ENCODE measurements around the gene AGAP1.

The AGAP1 gene

GRCh38 chr2:235966932-235967757 is 473.3 kb downstream of the AGAP1 start:
- DNase-seq (ENCODE audit: low spot score in 2 of 2) = no peak
- peaks cover 3% of the 10 kb centered on the region for H3K27me3 Mint-ChIP-seq

DNA sequence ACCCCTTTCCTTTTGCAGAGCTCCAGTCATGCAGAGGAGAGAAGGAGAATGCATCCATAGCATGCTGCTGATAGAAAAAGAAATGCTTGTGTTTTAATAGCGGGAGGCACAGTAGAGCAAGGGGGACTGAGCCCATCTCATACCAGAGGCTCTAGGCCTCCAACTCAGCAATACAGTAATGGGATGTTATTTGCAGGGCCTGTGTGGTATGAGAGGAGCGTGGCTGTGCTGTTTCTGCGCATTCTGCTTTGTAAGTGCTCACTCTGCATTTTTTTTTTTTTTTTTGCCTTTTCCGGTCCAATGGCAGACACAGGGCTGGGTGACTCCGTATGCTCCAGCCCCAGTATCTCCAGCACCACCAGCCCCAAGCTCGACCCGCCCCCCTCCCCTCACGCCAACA is 474.3 kb downstream of the AGAP1 start:
- DNase-seq (ENCODE audit: low spot score in 2 of 2) (no peak), ATAC-seq (ENCODE audit: low read depth) (no peak)
- Mint-ChIP-seq H3K4me3 (no peak overlapping the region), H3K9me3 (peaks cover 3% of the 10 kb centered on the region), H3K36me3 (no peaks in the 10 kb centered on the region), H3K27ac (no peak overlapping the region), H3K27me3 (peaks cover 3% of the 10 kb centered on the region), H3K4me1 (no peaks in the 10 kb centered on the region)

More at GRCh38 chr2:235966932-235967757, 473.3 kb downstream of the AGAP1 start:
- H3K36me3 Mint-ChIP-seq = no peaks in the 10 kb centered on the region
- no peak overlapping the region for H3K27ac Mint-ChIP-seq
- ATAC-seq (ENCODE audit: low read depth) = no peak
- no peaks in the 10 kb centered on the region for H3K4me1 Mint-ChIP-seq
- H3K9me3 Mint-ChIP-seq = peaks cover 3% of the 10 kb centered on the region
- no peak overlapping the region for H3K4me3 Mint-ChIP-seq

- Mint-ChIP-seq H3K9me3 (peaks cover 3% of the 10 kb centered on the region), H3K27ac (no peak overlapping the region)
- no peak for DNase-seq (ENCODE audit: low spot score in 2 of 2)
These were observed 474.9 kb downstream of the AGAP1 start for GRCh38 chr2:235968616-235969324.

DNA sequence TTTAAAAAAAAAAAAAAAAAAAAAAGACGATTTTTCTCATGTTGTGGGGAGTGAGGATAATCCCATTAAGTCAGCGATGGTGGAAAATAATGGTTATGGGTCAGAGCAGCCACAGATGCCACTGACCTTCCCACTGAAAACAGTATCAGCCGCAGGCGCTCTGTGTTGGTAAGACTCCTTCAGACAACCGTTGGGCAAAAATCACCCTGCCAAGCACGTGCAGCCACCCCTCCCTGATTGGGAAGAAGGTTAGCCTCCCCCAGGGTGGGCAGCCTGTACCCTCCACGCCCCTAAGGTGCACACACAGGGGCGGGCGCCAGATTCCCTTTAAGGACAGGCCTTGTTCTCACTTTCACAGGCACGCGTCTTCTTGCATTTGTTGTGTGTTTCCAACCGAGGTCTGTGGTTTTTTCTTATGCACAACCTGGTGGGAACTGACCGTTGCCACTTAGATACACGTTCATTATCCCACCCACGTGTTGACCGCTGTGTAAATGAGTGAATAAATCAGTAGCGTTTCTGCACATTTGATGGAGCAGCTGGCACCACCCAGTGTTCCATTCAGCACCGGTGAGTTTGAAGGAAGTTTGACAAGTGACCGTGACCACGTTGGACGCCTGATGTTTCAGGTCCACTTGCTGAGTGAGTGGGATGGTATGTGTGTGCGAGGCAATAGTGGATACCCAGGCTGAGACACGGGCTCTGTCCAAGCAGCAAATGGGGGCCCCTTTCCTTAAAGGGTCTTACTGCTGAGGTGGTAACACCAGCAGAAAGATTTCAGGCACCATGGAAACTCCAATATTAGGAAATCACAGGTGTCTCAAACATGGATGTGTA is 476.6 kb downstream of the AGAP1 start:
- DNase-seq (ENCODE audit: low spot score in 2 of 2) (no peak), ATAC-seq (ENCODE audit: low read depth) (no peak)
- Mint-ChIP-seq H3K4me1 (no peaks in the 10 kb centered on the region), H3K36me3 (no peaks in the 10 kb centered on the region), H3K27ac (no peak overlapping the region), H3K9me3 (peaks cover 3% of the 10 kb centered on the region), H3K27me3 (peaks cover 4% of the 10 kb centered on the region), H3K4me3 (no peak overlapping the region)

More at GRCh38 chr2:235968616-235969324, 474.9 kb downstream of the AGAP1 start:
- ATAC-seq (ENCODE audit: low read depth) = no peak
- H3K4me3 Mint-ChIP-seq = no peak overlapping the region
- H3K27me3 Mint-ChIP-seq = peaks cover 4% of the 10 kb centered on the region
- H3K36me3 Mint-ChIP-seq = no peaks in the 10 kb centered on the region
- H3K4me1 Mint-ChIP-seq = no peaks in the 10 kb centered on the region

DNA sequence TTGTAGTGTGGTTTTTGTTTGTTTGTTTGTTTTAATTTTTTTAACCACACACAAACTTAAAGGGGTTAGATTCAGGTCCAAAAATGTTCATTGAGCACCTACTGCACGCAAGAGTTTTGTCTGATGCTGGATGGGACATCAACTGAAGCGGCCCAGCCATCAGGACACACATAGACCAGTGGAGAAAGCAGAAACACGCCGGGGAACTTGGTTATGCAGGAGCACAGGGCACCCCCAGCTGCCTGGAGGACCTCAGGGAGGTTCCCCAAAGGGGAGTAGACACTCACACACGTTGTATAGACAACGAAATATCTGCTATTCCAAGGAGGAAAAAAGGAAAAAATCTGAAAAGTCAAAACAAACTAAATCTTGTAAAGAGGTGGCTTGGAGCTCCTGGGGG is 482.7 kb downstream of the AGAP1 start:
- Mint-ChIP-seq H3K27ac (no peak overlapping the region), H3K36me3 (no peaks in the 10 kb centered on the region), H3K27me3 (peaks cover 1% of the 10 kb centered on the region), H3K4me3 (no peak overlapping the region), H3K9me3 (no peaks in the 10 kb centered on the region), H3K4me1 (no peaks in the 10 kb centered on the region)
- ATAC-seq (ENCODE audit: low read depth) = no peak
- no peak for DNase-seq (ENCODE audit: low spot score in 2 of 2)

- H3K27me3 Mint-ChIP-seq = peaks cover 1% of the 10 kb centered on the region
- H3K27ac Mint-ChIP-seq = no peak overlapping the region
- DNase-seq (ENCODE audit: low spot score in 2 of 2) = no peak
- no peaks in the 10 kb centered on the region for H3K4me1 Mint-ChIP-seq
- H3K9me3 Mint-ChIP-seq = no peaks in the 10 kb centered on the region
- H3K4me3 Mint-ChIP-seq = no peak overlapping the region
- no peak for ATAC-seq (ENCODE audit: low read depth)
- no peaks in the 10 kb centered on the region for H3K36me3 Mint-ChIP-seq
These were observed 483.1 kb downstream of the AGAP1 start for GRCh38 chr2:235976956-235977355.

DNA sequence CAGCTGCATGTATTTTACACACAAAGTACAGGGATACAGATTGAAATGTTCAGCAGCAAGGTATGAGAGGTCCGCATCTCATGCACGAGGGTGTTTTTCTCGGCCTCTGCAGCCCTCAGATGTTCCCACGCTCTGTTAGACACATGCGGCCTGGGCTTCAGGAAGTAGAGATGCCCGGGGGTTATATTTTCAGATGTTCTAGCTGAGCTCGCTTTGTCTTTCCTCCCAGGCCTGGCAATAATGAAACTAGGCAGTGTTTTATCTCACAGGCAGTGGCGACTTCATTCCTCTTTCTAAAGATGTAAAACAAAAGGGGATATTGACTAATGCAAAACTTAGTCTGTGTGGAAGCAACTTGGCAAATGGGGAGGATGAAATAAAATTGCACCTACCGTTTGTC is 483.6 kb downstream of the AGAP1 start:
- DNase-seq (ENCODE audit: low spot score in 2 of 2) = no peak
- Mint-ChIP-seq H3K27ac (no peak overlapping the region), H3K27me3 (peaks cover 1% of the 10 kb centered on the region), H3K4me1 (no peaks in the 10 kb centered on the region), H3K9me3 (no peaks in the 10 kb centered on the region), H3K4me3 (no peak overlapping the region), H3K36me3 (no peaks in the 10 kb centered on the region)
- ATAC-seq (ENCODE audit: low read depth) = no peak

DNA sequence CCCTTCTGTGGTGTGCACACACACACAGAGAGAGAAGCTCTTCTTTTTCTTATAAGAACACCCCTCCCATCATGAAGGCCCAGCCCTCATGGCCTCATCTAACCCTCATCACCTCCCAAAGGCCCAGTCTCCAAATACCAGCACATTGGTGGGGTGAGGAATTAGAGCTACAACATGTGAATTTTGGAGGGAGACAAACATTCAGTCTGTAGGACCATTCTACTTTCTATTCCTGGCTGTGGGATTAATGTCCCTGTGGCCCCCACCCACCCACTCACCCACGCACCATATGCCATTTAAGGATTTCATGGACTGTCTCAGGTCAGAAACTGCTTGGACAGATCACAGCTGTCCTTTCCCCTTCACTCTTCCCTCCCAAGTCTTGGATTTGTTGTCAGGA is 484.2 kb downstream of the AGAP1 start:
- no peak for DNase-seq (ENCODE audit: low spot score in 2 of 2)
- H3K27me3 Mint-ChIP-seq = peaks cover 1% of the 10 kb centered on the region
- ATAC-seq (ENCODE audit: low read depth) = no peak
- no peaks in the 10 kb centered on the region for H3K9me3 Mint-ChIP-seq
- no peaks in the 10 kb centered on the region for H3K4me1 Mint-ChIP-seq
- no peaks in the 10 kb centered on the region for H3K36me3 Mint-ChIP-seq
- H3K4me3 Mint-ChIP-seq = no peak overlapping the region
- H3K27ac Mint-ChIP-seq = no peak overlapping the region

GRCh38 chr2:235979037-235979436 is 485.2 kb downstream of the AGAP1 start:
- ATAC-seq (ENCODE audit: low read depth) = no peak
- Mint-ChIP-seq H3K9me3 (peaks cover 2% of the 10 kb centered on the region), H3K4me3 (no peak overlapping the region), H3K27ac (no peak overlapping the region), H3K27me3 (no peaks in the 10 kb centered on the region), H3K4me1 (no peaks in the 10 kb centered on the region), H3K36me3 (no peaks in the 10 kb centered on the region)
- no peak for DNase-seq (ENCODE audit: low spot score in 2 of 2)

- Mint-ChIP-seq H3K27me3 (no peaks in the 10 kb centered on the region), H3K4me1 (no peaks in the 10 kb centered on the region), H3K36me3 (no peaks in the 10 kb centered on the region), H3K27ac (no peak overlapping the region), H3K4me3 (no peak overlapping the region), H3K9me3 (peaks cover 3% of the 10 kb centered on the region)
- DNase-seq (ENCODE audit: low spot score in 2 of 2) (no peak), ATAC-seq (ENCODE audit: low read depth) (no peak)
These were observed 486.1 kb downstream of the AGAP1 start for GRCh38 chr2:235979753-235980435.

DNA sequence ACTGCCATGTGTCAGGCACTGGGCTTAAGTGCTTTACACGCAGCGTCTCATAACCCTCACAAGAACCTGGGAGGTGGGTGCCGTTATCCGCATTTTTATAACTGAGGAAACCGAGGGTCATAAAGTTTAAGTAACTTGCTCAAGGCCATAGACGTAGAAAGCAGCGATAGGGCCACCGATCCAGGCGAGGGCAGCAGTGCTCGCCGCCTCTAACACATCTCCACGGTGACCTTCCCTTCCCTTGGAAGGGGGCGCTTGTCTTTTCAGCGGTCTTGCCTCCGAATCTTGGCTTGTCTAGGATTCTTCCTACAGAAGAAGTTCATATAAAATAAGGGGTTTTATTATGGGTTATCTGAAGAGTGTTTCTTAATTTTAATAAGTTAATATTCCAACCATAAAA is 487.8 kb downstream of the AGAP1 start:
- Mint-ChIP-seq H3K36me3 (no peaks in the 10 kb centered on the region), H3K27ac (no peak overlapping the region), H3K4me3 (no peak overlapping the region), H3K4me1 (no peaks in the 10 kb centered on the region), H3K27me3 (peaks cover 5% of the 10 kb centered on the region), H3K9me3 (peaks cover 5% of the 10 kb centered on the region)
- ATAC-seq (ENCODE audit: low read depth) (no peak), DNase-seq (ENCODE audit: low spot score in 2 of 2) (no peak)

- Mint-ChIP-seq H3K4me3 (no peak overlapping the region), H3K36me3 (no peaks in the 10 kb centered on the region), H3K9me3 (peaks cover 8% of the 10 kb centered on the region), H3K27me3 (peaks cover 5% of the 10 kb centered on the region), H3K27ac (no peak overlapping the region), H3K4me1 (no peaks in the 10 kb centered on the region)
- no peak for ATAC-seq (ENCODE audit: low read depth)
- DNase-seq (ENCODE audit: low spot score in 2 of 2) = no peak
These were observed 489.2 kb downstream of the AGAP1 start for GRCh38 chr2:235983016-235983415.

GRCh38 chr2:235984552-235984951 is 490.7 kb downstream of the AGAP1 start:
- Mint-ChIP-seq H3K27ac (no peak overlapping the region), H3K36me3 (no peaks in the 10 kb centered on the region), H3K4me1 (no peaks in the 10 kb centered on the region), H3K4me3 (no peak overlapping the region), H3K9me3 (peaks cover 8% of the 10 kb centered on the region), H3K27me3 (peaks cover 7% of the 10 kb centered on the region)
- DNase-seq (ENCODE audit: low spot score in 2 of 2) (no peak), ATAC-seq (ENCODE audit: low read depth) (no peak)

Measured in memory B cell (primary cell).